ENCODE data around the gene FOXJ1. TPM values are rescaled to one million over a fixed set of nuclear protein-coding genes. Genes with fewer than 3 reads are reported as not detected.
A peak's percentile ranks its signal among the peaks of the same experiment; 100 is the strongest.

Gene FOXJ1
- total and polyA plus RNA-seq, 2 of the 4 experiments (the other 2 are of a cell fraction) = 0.05 TPM; not detected in 1

DNA sequence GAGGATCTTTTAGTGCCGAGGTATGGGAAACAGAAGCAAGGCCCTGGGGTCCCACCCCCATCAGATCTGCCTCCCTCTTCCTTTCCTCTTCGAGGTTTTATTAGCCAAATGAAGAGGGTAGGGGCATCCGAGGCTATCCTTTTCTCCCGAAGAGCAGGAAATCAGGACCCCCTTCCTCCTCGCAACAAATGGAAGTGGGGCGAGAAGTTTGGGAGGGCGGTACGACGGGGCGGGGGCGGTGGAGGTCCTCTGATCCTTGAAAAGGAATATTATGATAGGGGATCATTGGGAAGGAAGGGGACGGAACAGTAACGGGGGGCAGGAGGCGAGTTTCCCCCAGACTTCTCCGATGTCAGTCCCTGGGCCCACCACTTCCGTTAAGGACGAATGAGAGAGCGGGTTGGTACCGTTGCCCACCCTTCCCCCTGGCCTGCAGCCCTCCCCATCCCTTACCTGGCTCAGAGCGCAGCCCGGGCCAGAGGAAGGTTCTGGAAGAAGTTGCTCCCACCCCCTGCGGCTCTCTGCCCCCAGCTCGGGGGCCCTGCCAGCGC lies 309 bp downstream of the FOXJ1 start:
- ChIA-PET CTCF (interaction anchor here (0.6 kb wide), 1 partner anchor 41 kb away, joined by 3 read pairs; no protein-coding TSS in a partner anchor), POLR2A (ENCODE audit: unreplicated experiment) (no interaction called here)

More for the DNA sequence above, 309 bp downstream of the FOXJ1 start:
- H4K8ac ChIP-seq (ENCODE audit: low read depth in 2 of 2, low read length in 2 of 2) = no peak overlapping the region
- H3K4ac ChIP-seq (ENCODE audit: low read depth, low read length) = no peak overlapping the region
- H3K27ac ChIP-seq (ENCODE audit: insufficient read depth, low read length) = no peak overlapping the region
- H3K4me2 ChIP-seq (ENCODE audit: low read depth, low read length) = peak overlapping the region; percentile 6; the same call in 1 of the 2 replicates
- DNase-seq (no peak), ATAC-seq (ENCODE audit: low read depth) (peak; percentile 3)
- H3K9me1 ChIP-seq (ENCODE audit: insufficient read depth, low read length) = no peaks in the 10 kb centered on the region; the same call in 1 of the 2 replicates
- H2AFZ ChIP-seq (replicated peaks; ENCODE audit: low read length, poor library complexity) = peak overlapping the region; percentile 7
- BruUV-seq (replicated peaks) = no TSS peak
- H3K9ac ChIP-seq (ENCODE audit: low read depth, low read length) = no peak overlapping the region
- 0% methylated on average over 3 of the region's 24 CpGs; no CpG with 5 or more reads in 1 of the 2 experiments for WGBS, 2 experiments (ENCODE audit: extremely low coverage in 2 of 2, insufficient read length in 1 of 2)
- in situ Hi-C loops (cut with MboI; ENCODE audit: low sequenced_read_pairs) (no loop called here), dilution Hi-C loops (cut with HindIII; ENCODE audit: low sequenced_read_pairs, unreplicated experiment) (no loop called here), intact Hi-C loops (cut with micrococcal nuclease) (no loop called here)
- H2AK9ac ChIP-seq (replicated peaks; ENCODE audit: low read depth, low read length, poor library complexity) = no peak overlapping the region
- H2BK120ac ChIP-seq (ENCODE audit: low read depth, low read length) = no peak overlapping the region
- no peaks in the 10 kb centered on the region for H3K9me3 ChIP-seq (ENCODE audit: control insufficient read depth, insufficient read depth, low read length)
- no peaks in the 10 kb centered on the region for H3K36me3 ChIP-seq (ENCODE audit: control insufficient read depth, insufficient read depth, low read length)
- TF ChIP-seq RCOR1 (IDR thresholded peaks at IDR 0.05; ENCODE audit: insufficient replicate concordance, low read length) (no peak), MAZ (IDR thresholded peaks at IDR 0.05; ENCODE audit: borderline replicate concordance, low read depth, low read length) (no peak), NFE2L2 (IDR thresholded peaks at IDR 0.05; ENCODE audit: low read depth, low read length) (no peak)
- TF ChIP-seq, protein P1, sequence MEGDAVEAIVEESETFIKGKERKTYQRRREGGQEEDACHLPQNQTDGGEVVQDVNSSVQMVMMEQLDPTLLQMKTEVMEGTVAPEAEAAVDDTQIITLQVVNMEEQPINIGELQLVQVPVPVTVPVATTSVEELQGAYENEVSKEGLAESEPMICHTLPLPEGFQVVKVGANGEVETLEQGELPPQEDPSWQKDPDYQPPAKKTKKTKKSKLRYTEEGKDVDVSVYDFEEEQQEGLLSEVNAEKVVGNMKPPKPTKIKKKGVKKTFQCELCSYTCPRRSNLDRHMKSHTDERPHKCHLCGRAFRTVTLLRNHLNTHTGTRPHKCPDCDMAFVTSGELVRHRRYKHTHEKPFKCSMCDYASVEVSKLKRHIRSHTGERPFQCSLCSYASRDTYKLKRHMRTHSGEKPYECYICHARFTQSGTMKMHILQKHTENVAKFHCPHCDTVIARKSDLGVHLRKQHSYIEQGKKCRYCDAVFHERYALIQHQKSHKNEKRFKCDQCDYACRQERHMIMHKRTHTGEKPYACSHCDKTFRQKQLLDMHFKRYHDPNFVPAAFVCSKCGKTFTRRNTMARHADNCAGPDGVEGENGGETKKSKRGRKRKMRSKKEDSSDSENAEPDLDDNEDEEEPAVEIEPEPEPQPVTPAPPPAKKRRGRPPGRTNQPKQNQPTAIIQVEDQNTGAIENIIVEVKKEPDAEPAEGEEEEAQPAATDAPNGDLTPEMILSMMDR (conservative IDR thresholded peaks at IDR 0.05; ENCODE audit: low read depth, low read length) = no peak
- TF ChIP-seq, protein P2, sequence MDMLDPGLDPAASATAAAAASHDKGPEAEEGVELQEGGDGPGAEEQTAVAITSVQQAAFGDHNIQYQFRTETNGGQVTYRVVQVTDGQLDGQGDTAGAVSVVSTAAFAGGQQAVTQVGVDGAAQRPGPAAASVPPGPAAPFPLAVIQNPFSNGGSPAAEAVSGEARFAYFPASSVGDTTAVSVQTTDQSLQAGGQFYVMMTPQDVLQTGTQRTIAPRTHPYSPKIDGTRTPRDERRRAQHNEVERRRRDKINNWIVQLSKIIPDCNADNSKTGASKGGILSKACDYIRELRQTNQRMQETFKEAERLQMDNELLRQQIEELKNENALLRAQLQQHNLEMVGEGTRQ (IDR thresholded peaks at IDR 0.05; ENCODE audit: low read depth, low read length) = no peak
- H3K14ac ChIP-seq (replicated peaks; ENCODE audit: low read depth, low read length) = no peak overlapping the region
- no peak overlapping the region for H2BK5ac ChIP-seq (ENCODE audit: low read depth, low read length, poor library complexity, severe bottlenecking)
- no peak overlapping the region for H2BK15ac ChIP-seq (ENCODE audit: low read depth, low read length)
- no peak overlapping the region for H3K4me3 ChIP-seq (ENCODE audit: insufficient read depth, low read depth, low read length)
- H2AK5ac ChIP-seq (ENCODE audit: low read depth, low read length) = no peak overlapping the region
- no peaks in the 10 kb centered on the region; the same call in 1 of the 2 replicates for H3K4me1 ChIP-seq (ENCODE audit: control insufficient read depth, insufficient read depth, low read length)
- H3K23ac ChIP-seq (ENCODE audit: low read depth, low read length) = no peak overlapping the region
- H4K5ac ChIP-seq (ENCODE audit: low read depth, low read length) = no peak overlapping the region
- no peak overlapping the region for H3K18ac ChIP-seq (ENCODE audit: low read depth, low read length)
- H3K56ac ChIP-seq (ENCODE audit: extremely low read depth, insufficient read depth, low read length) = no peak overlapping the region
- peaks cover 68% of the 10 kb centered on the region for H3K27me3 ChIP-seq (ENCODE audit: control insufficient read depth, insufficient read depth, low read length)
- H2BK20ac ChIP-seq (ENCODE audit: low read depth, low read length) = no peak overlapping the region
- H3K79me1 ChIP-seq (ENCODE audit: low read depth in 1 of 2, low read length in 2 of 2) = no peaks in the 10 kb centered on the region
- H4K91ac ChIP-seq (ENCODE audit: insufficient read depth, low read depth, low read length) = no peak overlapping the region
- no peaks in the 10 kb centered on the region for H4K20me1 ChIP-seq (ENCODE audit: insufficient read depth, low read length)

Measured in IMR-90 (cell line).